ENCODE measurements around the gene GIMAP2. TPM values are rescaled to one million over a fixed set of nuclear protein-coding genes. Genes with fewer than 3 reads are reported as not detected.

The GIMAP2 gene
- total and polyA plus RNA-seq, 2 experiments from 2014 or later: 0.13 TPM; not detected in 1

- peak; percentile 23 for DNase-seq
- in situ Hi-C loops (cut with MboI): no loop called here
- no peak overlapping the region for H2AFZ ChIP-seq
These were observed 53.1 kb downstream of the GIMAP2 start for GRCh38 chr7:150738591-150739001.

GRCh38 chr7:150739033-150739432 lies 53.5 kb downstream of the GIMAP2 start:
- Histone ChIP-seq H3K4me3 (no peak overlapping the region), H3K27me3 (replicated peaks; ENCODE audit: insufficient read depth) (no peaks in the 10 kb centered on the region), H3K27ac (no peak overlapping the region), H3K9ac (no peak overlapping the region), H3K79me2 (ENCODE audit: insufficient read depth) (no peaks in the 10 kb centered on the region), H3K4me2 (ENCODE audit: unreplicated experiment) (no peak overlapping the region), H3K9me3 (ENCODE audit: low read depth) (no peaks in the 10 kb centered on the region), H2AFZ (no peak overlapping the region), H3K9me2 (ENCODE audit: insufficient read depth) (no peaks in the 10 kb centered on the region), H3K4me1 (ENCODE audit: insufficient read depth) (no peaks in the 10 kb centered on the region), H4K20me1 (ENCODE audit: insufficient read depth) (no peaks in the 10 kb centered on the region), H3K36me3 (ENCODE audit: low read depth) (no peaks in the 10 kb centered on the region), H3F3A (ENCODE audit: insufficient read depth) (no peaks in the 10 kb centered on the region)
- no peak for DNase-seq
- in situ Hi-C loops (cut with MboI): no loop called here
- TF ChIP-seq EZH2 (IDR thresholded peaks at IDR 0.05; ENCODE audit: insufficient read depth, poor library complexity, severe bottlenecking): no peak

More at GRCh38 chr7:150738591-150739001, 53.1 kb downstream of the GIMAP2 start:
- no peak for TF ChIP-seq EZH2 (IDR thresholded peaks at IDR 0.05; ENCODE audit: insufficient read depth, poor library complexity, severe bottlenecking)
- TF ChIP-seq EZH2phosphoT487 (IDR thresholded peaks at IDR 0.05; ENCODE audit: insufficient read depth, low read depth): no peak
- Histone ChIP-seq H3F3A (ENCODE audit: insufficient read depth) (no peaks in the 10 kb centered on the region), H3K9me2 (ENCODE audit: insufficient read depth) (no peaks in the 10 kb centered on the region), H3K27me3 (replicated peaks; ENCODE audit: insufficient read depth) (no peaks in the 10 kb centered on the region), H3K4me2 (ENCODE audit: unreplicated experiment) (no peak overlapping the region), H3K9me3 (ENCODE audit: low read depth) (no peaks in the 10 kb centered on the region), H3K27ac (no peak overlapping the region), H3K4me3 (no peak overlapping the region), H4K20me1 (ENCODE audit: insufficient read depth) (no peaks in the 10 kb centered on the region), H3K9ac (no peak overlapping the region), H3K36me3 (ENCODE audit: low read depth) (no peaks in the 10 kb centered on the region), H3K4me1 (ENCODE audit: insufficient read depth) (no peaks in the 10 kb centered on the region), H3K79me2 (ENCODE audit: insufficient read depth) (no peaks in the 10 kb centered on the region)
- WGBS, 2 experiments (ENCODE audit: low coverage in 1 of 2, low lambda C conversion rate in 2 of 2, missing lambda C conversion rate in 2 of 2): 52 to 55% methylated on average over 5 of the region's 5 CpGs

DNA sequence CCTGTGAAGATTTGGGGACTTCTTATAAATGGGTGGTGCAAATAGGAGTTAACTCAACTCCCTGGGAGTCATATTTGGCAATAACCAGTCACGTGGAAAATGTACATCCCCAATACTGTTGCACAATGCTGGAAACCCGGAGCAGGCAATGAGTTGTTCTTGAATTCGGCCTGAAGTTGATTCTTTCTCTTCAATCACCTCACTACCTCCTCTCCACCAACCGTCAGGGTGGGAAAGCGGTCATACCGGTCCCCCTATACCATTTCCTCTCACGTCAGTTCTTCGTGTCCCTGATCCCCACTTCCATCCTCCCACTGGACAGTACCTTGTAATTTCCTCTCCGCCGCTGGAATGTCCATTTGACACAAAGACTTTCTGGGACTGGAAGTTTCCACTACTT lies 54.5 kb downstream of the GIMAP2 start:
- TF ChIP-seq EZH2 (IDR thresholded peaks at IDR 0.05; ENCODE audit: insufficient read depth, poor library complexity, severe bottlenecking): no peak
- TF ChIP-seq EZH2phosphoT487 (IDR thresholded peaks at IDR 0.05; ENCODE audit: insufficient read depth, low read depth): no peak
- 47 to 55% methylated on average over 10 of the region's 10 CpGs for WGBS, 2 experiments (ENCODE audit: low coverage in 1 of 2, low lambda C conversion rate in 2 of 2, missing lambda C conversion rate in 2 of 2)
- DNase-seq: no peak
- H3K36me3 ChIP-seq (ENCODE audit: low read depth): no peaks in the 10 kb centered on the region
- H3K4me3 ChIP-seq: no peak overlapping the region
- no peaks in the 10 kb centered on the region for H3K9me3 ChIP-seq (ENCODE audit: low read depth)
- H3K4me1 ChIP-seq (ENCODE audit: insufficient read depth): no peaks in the 10 kb centered on the region
- no peak overlapping the region for H2AFZ ChIP-seq
- no peaks in the 10 kb centered on the region for H3F3A ChIP-seq (ENCODE audit: insufficient read depth)
- H4K20me1 ChIP-seq (ENCODE audit: insufficient read depth): no peaks in the 10 kb centered on the region
- H3K9ac ChIP-seq: no peak overlapping the region
- no peaks in the 10 kb centered on the region for H3K27me3 ChIP-seq (replicated peaks; ENCODE audit: insufficient read depth)
- no peaks in the 10 kb centered on the region for H3K79me2 ChIP-seq (ENCODE audit: insufficient read depth)
- in situ Hi-C loops (cut with MboI): no loop called here
- H3K27ac ChIP-seq: no peak overlapping the region
- H3K9me2 ChIP-seq (ENCODE audit: insufficient read depth): no peaks in the 10 kb centered on the region
- no peak overlapping the region for H3K4me2 ChIP-seq (ENCODE audit: unreplicated experiment)

- H3F3A ChIP-seq (ENCODE audit: insufficient read depth): no peaks in the 10 kb centered on the region
- no peaks in the 10 kb centered on the region for H4K20me1 ChIP-seq (ENCODE audit: insufficient read depth)
- H3K36me3 ChIP-seq (ENCODE audit: low read depth): no peaks in the 10 kb centered on the region
- no peaks in the 10 kb centered on the region for H3K27me3 ChIP-seq (replicated peaks; ENCODE audit: insufficient read depth)
- WGBS, 2 experiments (ENCODE audit: low coverage in 1 of 2, low lambda C conversion rate in 2 of 2, missing lambda C conversion rate in 2 of 2): 40% methylated on average over 14 of the region's 14 CpGs
- H3K9me3 ChIP-seq (ENCODE audit: low read depth): no peaks in the 10 kb centered on the region
- no peaks in the 10 kb centered on the region for H3K9me2 ChIP-seq (ENCODE audit: insufficient read depth)
- H3K27ac ChIP-seq: no peak overlapping the region
- H3K9ac ChIP-seq: no peak overlapping the region
- no peak overlapping the region for H2AFZ ChIP-seq
- in situ Hi-C loops (cut with MboI): no loop called here
- TF ChIP-seq EZH2phosphoT487 (IDR thresholded peaks at IDR 0.05; ENCODE audit: insufficient read depth, low read depth): no peak
- TF ChIP-seq EZH2 (IDR thresholded peaks at IDR 0.05; ENCODE audit: insufficient read depth, poor library complexity, severe bottlenecking): no peak
- H3K4me1 ChIP-seq (ENCODE audit: insufficient read depth): no peaks in the 10 kb centered on the region
- H3K4me2 ChIP-seq (ENCODE audit: unreplicated experiment): no peak overlapping the region
- no peaks in the 10 kb centered on the region for H3K79me2 ChIP-seq (ENCODE audit: insufficient read depth)
- no peak overlapping the region for H3K4me3 ChIP-seq
- DNase-seq: no peak
These were observed 56.9 kb downstream of the GIMAP2 start for GRCh38 chr7:150742286-150742968.

Other genes with a start within 250 kb of the GIMAP2 start
- gene GIMAP8, start 235.1 kb upstream of the GIMAP2 start, total RNA-seq (2014; rRNA removed; shearing (Covaris generic)): not detected in 2 replicates
- not detected in 2 replicates for gene GIMAP8, start 235.1 kb upstream of the GIMAP2 start, polyA plus RNA-seq (2016; fragmentation: Nextera tagmentation; extraction: Ambion mirVana)
- gene GIMAP7, start 170.8 kb upstream of the GIMAP2 start, total RNA-seq (2014; rRNA removed; shearing (Covaris generic)): not detected in 2 replicates
- not detected in 2 replicates for gene GIMAP7, start 170.8 kb upstream of the GIMAP2 start, polyA plus RNA-seq (2016; fragmentation: Nextera tagmentation; extraction: Ambion mirVana)
- not detected in 2 replicates for gene GIMAP4, start 118.3 kb upstream of the GIMAP2 start, total RNA-seq (2014; rRNA removed; shearing (Covaris generic))
- gene GIMAP4, start 118.3 kb upstream of the GIMAP2 start, polyA plus RNA-seq (2016; fragmentation: Nextera tagmentation; extraction: Ambion mirVana): not detected in 2 replicates
- gene GIMAP6, start 53.3 kb upstream of the GIMAP2 start, total RNA-seq (2014; rRNA removed; shearing (Covaris generic)): not detected in 2 replicates
- gene GIMAP6, start 53.3 kb upstream of the GIMAP2 start, polyA plus RNA-seq (2016; fragmentation: Nextera tagmentation; extraction: Ambion mirVana): not detected in 2 replicates
- not detected in 2 replicates for gene GIMAP1, start 30.9 kb downstream of the GIMAP2 start, total RNA-seq (2014; rRNA removed; shearing (Covaris generic))
- gene GIMAP1, start 30.9 kb downstream of the GIMAP2 start, polyA plus RNA-seq (2016; fragmentation: Nextera tagmentation; extraction: Ambion mirVana): not detected in 2 replicates
- not detected in 2 replicates for gene GIMAP5, start 51.7 kb downstream of the GIMAP2 start, total RNA-seq (2014; rRNA removed; shearing (Covaris generic))
- not detected in 2 replicates for gene GIMAP5, start 51.7 kb downstream of the GIMAP2 start, polyA plus RNA-seq (2016; fragmentation: Nextera tagmentation; extraction: Ambion mirVana)
- gene TMEM176B, start 114.7 kb downstream of the GIMAP2 start, total RNA-seq (2014; rRNA removed; shearing (Covaris generic)): not detected in 2 replicates
- gene TMEM176B, start 114.7 kb downstream of the GIMAP2 start, polyA plus RNA-seq (2016; fragmentation: Nextera tagmentation; extraction: Ambion mirVana): not detected in 2 replicates
- gene TMEM176A, start 115.1 kb downstream of the GIMAP2 start, total RNA-seq (2014; rRNA removed; shearing (Covaris generic)): not detected in 2 replicates
- gene TMEM176A, start 115.1 kb downstream of the GIMAP2 start, polyA plus RNA-seq (2016; fragmentation: Nextera tagmentation; extraction: Ambion mirVana): not detected in 2 replicates
- not detected in 2 replicates for gene AOC1, start 166.8 kb downstream of the GIMAP2 start, total RNA-seq (2014; rRNA removed; shearing (Covaris generic))
- not detected in 2 replicates for gene AOC1, start 166.8 kb downstream of the GIMAP2 start, polyA plus RNA-seq (2016; fragmentation: Nextera tagmentation; extraction: Ambion mirVana)

Measured in GM23248 (cell line).